ENCODE data around the gene NFATC1.
A peak's percentile ranks its signal among the peaks of the same experiment; 100 is the strongest.

Gene NFATC1

GRCh38 chr18:79410731-79411613 lies 15.2 kb downstream of the NFATC1 start:
- H3K27ac Mint-ChIP-seq = no peak overlapping the region
- H3K27me3 Mint-ChIP-seq (ENCODE audit: low read depth) = no peaks in the 10 kb centered on the region
- peaks cover 7% of the 10 kb centered on the region for H3K4me1 Mint-ChIP-seq (ENCODE audit: low read depth)
- H3K36me3 Mint-ChIP-seq (ENCODE audit: low read depth) = peaks cover 32% of the 10 kb centered on the region
- no peak for DNase-seq (ENCODE audit: low spot score)
- no peak overlapping the region for H3K4me3 Mint-ChIP-seq
- H3K9me3 Mint-ChIP-seq = no peaks in the 10 kb centered on the region

- Mint-ChIP-seq H3K4me3 (no peak overlapping the region), H3K4me1 (ENCODE audit: low read depth) (peaks cover 2% of the 10 kb centered on the region), H3K36me3 (ENCODE audit: low read depth) (peaks cover 28% of the 10 kb centered on the region), H3K27me3 (ENCODE audit: low read depth) (no peaks in the 10 kb centered on the region), H3K27ac (no peak overlapping the region), H3K9me3 (no peaks in the 10 kb centered on the region)
- DNase-seq (ENCODE audit: low spot score) = no peak
Observed at GRCh38 chr18:79411614-79412526, 16.1 kb downstream of the NFATC1 start.

- Mint-ChIP-seq H3K4me1 (ENCODE audit: low read depth) (no peaks in the 10 kb centered on the region), H3K36me3 (ENCODE audit: low read depth) (peaks cover 25% of the 10 kb centered on the region), H3K4me3 (no peak overlapping the region), H3K9me3 (no peaks in the 10 kb centered on the region), H3K27ac (peak overlapping the region; percentile 43), H3K27me3 (ENCODE audit: low read depth) (no peaks in the 10 kb centered on the region)
- no peak for DNase-seq (ENCODE audit: low spot score)
Observed at GRCh38 chr18:79413025-79413424, 17.3 kb downstream of the NFATC1 start.

GRCh38 chr18:79413426-79413825 lies 17.7 kb downstream of the NFATC1 start:
- Mint-ChIP-seq H3K4me3 (no peak overlapping the region), H3K36me3 (ENCODE audit: low read depth) (peaks cover 25% of the 10 kb centered on the region), H3K9me3 (no peaks in the 10 kb centered on the region), H3K27me3 (ENCODE audit: low read depth) (no peaks in the 10 kb centered on the region), H3K4me1 (ENCODE audit: low read depth) (no peaks in the 10 kb centered on the region), H3K27ac (no peak overlapping the region)
- no peak for DNase-seq (ENCODE audit: low spot score)

- Mint-ChIP-seq H3K4me3 (no peak overlapping the region), H3K4me1 (ENCODE audit: low read depth) (no peaks in the 10 kb centered on the region), H3K27ac (no peak overlapping the region), H3K27me3 (ENCODE audit: low read depth) (no peaks in the 10 kb centered on the region), H3K9me3 (no peaks in the 10 kb centered on the region), H3K36me3 (ENCODE audit: low read depth) (peaks cover 25% of the 10 kb centered on the region)
- DNase-seq (ENCODE audit: low spot score) = no peak
Observed at GRCh38 chr18:79413901-79414300, 18.2 kb downstream of the NFATC1 start.

GRCh38 chr18:79416022-79416676 lies 20.4 kb downstream of the NFATC1 start:
- Mint-ChIP-seq H3K27me3 (ENCODE audit: low read depth) (no peaks in the 10 kb centered on the region), H3K36me3 (ENCODE audit: low read depth) (peaks cover 31% of the 10 kb centered on the region), H3K4me1 (ENCODE audit: low read depth) (no peaks in the 10 kb centered on the region), H3K9me3 (no peaks in the 10 kb centered on the region), H3K27ac (no peak overlapping the region), H3K4me3 (no peak overlapping the region)
- no peak for DNase-seq (ENCODE audit: low spot score)

GRCh38 chr18:79416677-79417052 lies 20.9 kb downstream of the NFATC1 start:
- no peak for DNase-seq (ENCODE audit: low spot score)
- H3K27ac Mint-ChIP-seq = no peak overlapping the region
- peaks cover 29% of the 10 kb centered on the region for H3K36me3 Mint-ChIP-seq (ENCODE audit: low read depth)
- no peaks in the 10 kb centered on the region for H3K9me3 Mint-ChIP-seq
- no peaks in the 10 kb centered on the region for H3K27me3 Mint-ChIP-seq (ENCODE audit: low read depth)
- no peaks in the 10 kb centered on the region for H3K4me1 Mint-ChIP-seq (ENCODE audit: low read depth)
- no peak overlapping the region for H3K4me3 Mint-ChIP-seq

GRCh38 chr18:79418236-79418635 lies 22.5 kb downstream of the NFATC1 start:
- no peak for DNase-seq (ENCODE audit: low spot score)
- peaks cover 22% of the 10 kb centered on the region for H3K36me3 Mint-ChIP-seq (ENCODE audit: low read depth)
- no peak overlapping the region for H3K4me3 Mint-ChIP-seq
- H3K4me1 Mint-ChIP-seq (ENCODE audit: low read depth) = no peaks in the 10 kb centered on the region
- no peaks in the 10 kb centered on the region for H3K27me3 Mint-ChIP-seq (ENCODE audit: low read depth)
- no peaks in the 10 kb centered on the region for H3K9me3 Mint-ChIP-seq
- no peak overlapping the region for H3K27ac Mint-ChIP-seq

GRCh38 chr18:79418642-79419041 lies 22.9 kb downstream of the NFATC1 start:
- H3K4me3 Mint-ChIP-seq = no peak overlapping the region
- peaks cover 20% of the 10 kb centered on the region for H3K36me3 Mint-ChIP-seq (ENCODE audit: low read depth)
- H3K9me3 Mint-ChIP-seq = no peaks in the 10 kb centered on the region
- H3K27ac Mint-ChIP-seq = no peak overlapping the region
- DNase-seq (ENCODE audit: low spot score) = no peak
- no peaks in the 10 kb centered on the region for H3K27me3 Mint-ChIP-seq (ENCODE audit: low read depth)
- no peaks in the 10 kb centered on the region for H3K4me1 Mint-ChIP-seq (ENCODE audit: low read depth)

- Mint-ChIP-seq H3K4me3 (no peak overlapping the region), H3K4me1 (ENCODE audit: low read depth) (peaks cover 7% of the 10 kb centered on the region), H3K27ac (no peak overlapping the region), H3K27me3 (ENCODE audit: low read depth) (no peaks in the 10 kb centered on the region), H3K9me3 (no peaks in the 10 kb centered on the region), H3K36me3 (ENCODE audit: low read depth) (peaks cover 21% of the 10 kb centered on the region)
- DNase-seq (ENCODE audit: low spot score) = no peak
Observed at GRCh38 chr18:79420033-79420745, 24.5 kb downstream of the NFATC1 start.

GRCh38 chr18:79421275-79421857 lies 25.6 kb downstream of the NFATC1 start:
- DNase-seq (ENCODE audit: low spot score) = no peak
- Mint-ChIP-seq H3K27me3 (ENCODE audit: low read depth) (no peaks in the 10 kb centered on the region), H3K36me3 (ENCODE audit: low read depth) (peaks cover 22% of the 10 kb centered on the region), H3K27ac (no peak overlapping the region), H3K4me3 (no peak overlapping the region), H3K4me1 (ENCODE audit: low read depth) (peaks cover 7% of the 10 kb centered on the region), H3K9me3 (no peaks in the 10 kb centered on the region)

GRCh38 chr18:79422022-79422782 lies 26.5 kb downstream of the NFATC1 start:
- peak overlapping the region; percentile 35 for H3K27ac Mint-ChIP-seq
- no peaks in the 10 kb centered on the region for H3K9me3 Mint-ChIP-seq
- no peak overlapping the region for H3K4me3 Mint-ChIP-seq
- peaks cover 7% of the 10 kb centered on the region for H3K4me1 Mint-ChIP-seq (ENCODE audit: low read depth)
- no peak for DNase-seq (ENCODE audit: low spot score)
- H3K36me3 Mint-ChIP-seq (ENCODE audit: low read depth) = peaks cover 22% of the 10 kb centered on the region
- H3K27me3 Mint-ChIP-seq (ENCODE audit: low read depth) = no peaks in the 10 kb centered on the region
